Heart right ventricle (tissue), 16 donors: ENCODE results near the gene SNRNP70. TPM values are rescaled to one million over a fixed set of nuclear protein-coding genes. Genes with fewer than 3 reads are reported as not detected.
"Not testable (repeated sequence)": the region's sequence is repeated elsewhere in the genome, so short reads cannot be mapped to it uniquely, and the experiment has no call there.

Source experiments
- ATAC-seq, 8 donors: fragments of 200-7000 bp; cut with Tn5 transposase; one replicate each; pipeline ENCODE4 v1.9.1; 2020; ENCODE audit warnings: mild to moderate bottlenecking in 8 of 8, moderate library complexity in 8 of 8, moderate number of reproducible peaks in 1 of 8
- DNase-seq, 2 donors: peaks; one replicate each; pipeline ENCODE4 v3.0.0-alpha.2; 2020
- H3K27ac ChIP-seq, 10 donors: fragments of 200-600 bp; sonication (generic) in 2 of 10; one replicate each; pipeline versions ENCODE4 v1.5.0 to v1.8.0; 2020 to 2022; ENCODE audit warnings: mild to moderate bottlenecking in 3 of 10
- H3K27me3 ChIP-seq, 7 donors: fragments of 200-600 bp; one replicate each; pipeline ENCODE4 v1.8.0; 2021 to 2022; ENCODE audit warnings: mild to moderate bottlenecking in 2 of 7
- H3K36me3 ChIP-seq, 9 donors: fragments of 200-600 bp; sonication (generic) in 1 of 9; one replicate each; pipeline versions ENCODE4 v1.5.0 to v1.8.0; 2020 to 2022; ENCODE audit warnings: mild to moderate bottlenecking in 2 of 9
- H3K4me1 ChIP-seq, 9 donors: fragments of 200-600 bp; sonication (generic) in 1 of 9; one replicate each; pipeline versions ENCODE4 v1.5.0 to v1.8.0; 2020 to 2022; ENCODE audit warnings: mild to moderate bottlenecking in 4 of 9
- H3K4me3 ChIP-seq, 10 donors: fragments of 200-600 bp; sonication (generic) in 2 of 10; one replicate each; pipeline versions ENCODE4 v1.5.0 to v1.8.0; 2020 to 2022; ENCODE audit warnings: mild to moderate bottlenecking in 7 of 10, moderate library complexity in 2 of 10
- H3K9me3 ChIP-seq, 11 donors: fragments of 200-600 bp in 10 of 11; sonication (generic) in 2 of 11; one replicate each; pipeline versions ENCODE4 v1.5.0 to v1.8.0; 2013 to 2022; ENCODE audit warnings: mild to moderate bottlenecking in 2 of 11, control low read depth in 1 of 11, moderate library complexity in 1 of 11
- WGBS, 2 donors: extraction: QIAGEN DNeasy Blood & Tissue Kit; methylation state at CpG; one replicate each; pipeline ENCODE4 v1.1.7; 2013; ENCODE audit warnings: inconsistent platforms in 1 of 2; 5-methylcytosine and 5-hydroxymethylcytosine counted together
- intact Hi-C, 10 donors: fragments of 100-400 bp; cut with DNase I; formaldehyde crosslinking; loops; one replicate each; pipeline versions ENCODE4 v1.11.1 to v1.14.2; 2022
- polyA plus RNA-seq, 2 donors: library from polyadenylated mRNA; stranded (reverse); fragments of 200-250 nt; gene quantifications; one replicate each; pipeline ENCODE4 v1.2.3, GENCODE V29; 2013
- total RNA-seq, 10 donors: library from RNA; stranded (reverse); fragmentation: NEBNext Ultra II Directional in 3 of 10; extraction: Animal tissue kit (Norgen Biotek cat#: 25700) in 3 of 10; gene quantifications; one replicate each; pipeline versions ENCODE4 v1.2.1 to v1.2.4, GENCODE V29; 2021 to 2023
- TF ChIP-seq, protein P1 (sequence below), 9 donors: fragments of 200-600 bp; sonication (generic) in 2 of 9; IDR thresholded peaks; one replicate each; pipeline versions ENCODE4 v1.5.0 to v1.8.0; 2021 to 2022; ENCODE audit warnings: antibody characterized with exemption in 9 of 9, mild to moderate bottlenecking in 5 of 9, moderate library complexity in 1 of 9
- donor health status: Arrhythmogenic right ventricular cardiomyopathy.
- donor health status: ischemic (EF 13 %, LVEDD 7.1; RV severe dilation, severe dysfunction).
- donor health status: healthy with polysubstance abuse.
- donor health status: DM: no; HTN: yes; CAD: no.
- donor health status: DM: no; HTN: no; CAD: no.
- donor health status: ischemic (EF 25% LVEDD 6.9; RV normal size, moderate dysfunction).
- donor health status: ischemic (EF 25% LVEDD 5.7; RV mildly dilated, moderate dysfunction).
- donor health status: healthy.
- donor health status: DM: yes; HTN: yes; CAD: no.
- donor health status: Ischemic cardiomyopathy.
- donor health status: ischemic (EF 35%, LVEDD 5.7; RV mildly dilated, moderate dysfunction).
- donor health status: nonischemic (EF 11% LVEDD 7.7; RV severe dilation, severe dysfunction).
- donor health status: DM: yes; HTN: yes; CAD: no.
- donor health status: PGD.
- donor health status: ischemic (EF 29% LVEDD 5.4; RV normal size, mild dysfunction).
- donor health status: nonischemic (EF 23%, LVEDD 6.1; RV moderate dilation, normal function).

The SNRNP70 gene
- total and polyA plus RNA-seq, 12 donors: 75.2 to 330 (median 94.8) TPM

DNA sequence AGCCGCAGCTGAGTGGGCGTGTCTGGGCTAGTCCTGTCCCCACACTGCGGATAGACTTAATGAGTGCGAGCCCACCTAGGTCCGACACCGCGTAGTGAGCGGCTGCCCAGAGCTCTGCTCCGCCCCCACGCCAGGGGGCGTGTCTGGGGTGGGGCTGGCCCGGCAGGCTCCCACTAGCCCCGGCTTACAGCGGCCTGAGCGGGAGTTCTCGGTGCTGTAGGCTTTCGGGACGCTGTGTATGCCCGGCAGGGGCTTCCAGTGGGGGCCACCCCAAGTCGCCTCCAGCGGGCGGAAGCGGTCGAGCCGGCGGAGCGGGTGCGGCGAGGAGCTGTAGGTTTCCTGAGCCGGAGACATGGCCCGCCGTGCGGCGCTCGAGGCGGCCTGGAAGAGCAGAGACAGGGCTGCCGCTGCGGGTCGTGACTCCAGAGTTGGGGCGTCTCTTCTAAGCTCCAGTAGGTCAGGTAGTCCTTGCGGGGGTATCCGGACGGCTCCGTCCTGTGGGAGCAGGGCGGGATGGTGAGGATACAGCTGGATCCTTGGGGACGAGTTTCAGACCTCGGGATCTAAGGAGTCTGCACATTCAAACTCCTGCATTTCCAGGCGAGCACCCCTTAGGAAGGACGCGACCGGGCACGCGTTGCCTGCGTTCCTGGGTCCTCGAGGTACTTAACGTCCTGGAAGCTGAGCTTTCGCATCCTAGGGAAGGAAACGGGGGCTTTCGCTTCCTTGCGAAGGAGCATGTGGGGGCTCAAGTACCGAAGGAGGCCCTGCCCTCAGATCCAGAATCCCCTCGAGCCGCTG, 28.9 kb upstream of the SNRNP70 start:
- WGBS, 2 donors: 0 to 1% methylated on average over 62 to 63 of the region's 63 CpGs
- intact Hi-C loops: no loop called here
- TF ChIP-seq, protein P1, sequence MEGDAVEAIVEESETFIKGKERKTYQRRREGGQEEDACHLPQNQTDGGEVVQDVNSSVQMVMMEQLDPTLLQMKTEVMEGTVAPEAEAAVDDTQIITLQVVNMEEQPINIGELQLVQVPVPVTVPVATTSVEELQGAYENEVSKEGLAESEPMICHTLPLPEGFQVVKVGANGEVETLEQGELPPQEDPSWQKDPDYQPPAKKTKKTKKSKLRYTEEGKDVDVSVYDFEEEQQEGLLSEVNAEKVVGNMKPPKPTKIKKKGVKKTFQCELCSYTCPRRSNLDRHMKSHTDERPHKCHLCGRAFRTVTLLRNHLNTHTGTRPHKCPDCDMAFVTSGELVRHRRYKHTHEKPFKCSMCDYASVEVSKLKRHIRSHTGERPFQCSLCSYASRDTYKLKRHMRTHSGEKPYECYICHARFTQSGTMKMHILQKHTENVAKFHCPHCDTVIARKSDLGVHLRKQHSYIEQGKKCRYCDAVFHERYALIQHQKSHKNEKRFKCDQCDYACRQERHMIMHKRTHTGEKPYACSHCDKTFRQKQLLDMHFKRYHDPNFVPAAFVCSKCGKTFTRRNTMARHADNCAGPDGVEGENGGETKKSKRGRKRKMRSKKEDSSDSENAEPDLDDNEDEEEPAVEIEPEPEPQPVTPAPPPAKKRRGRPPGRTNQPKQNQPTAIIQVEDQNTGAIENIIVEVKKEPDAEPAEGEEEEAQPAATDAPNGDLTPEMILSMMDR (IDR thresholded peaks at IDR 0.05): peak in 8 of 9 donors; percentile 8 to 63 (median 46)
- Histone ChIP-seq H3K4me1 (peaks cover 0 to 25% (median 23%) of the 10 kb centered on the region in 9 donors), H3K27ac (no peak overlapping the region), H3K27me3 (peaks cover 0 to 52% (median 21%) of the 10 kb centered on the region in 7 donors), H3K9me3 (no peaks in the 10 kb centered on the region), H3K36me3 (no peaks in the 10 kb centered on the region), H3K4me3 (peak overlapping the region; percentile 14 to 73 (median 62))
- ATAC-seq (peak; percentile 78 to 90 (median 87)), DNase-seq (peak; percentile 43 to 66)

DNA sequence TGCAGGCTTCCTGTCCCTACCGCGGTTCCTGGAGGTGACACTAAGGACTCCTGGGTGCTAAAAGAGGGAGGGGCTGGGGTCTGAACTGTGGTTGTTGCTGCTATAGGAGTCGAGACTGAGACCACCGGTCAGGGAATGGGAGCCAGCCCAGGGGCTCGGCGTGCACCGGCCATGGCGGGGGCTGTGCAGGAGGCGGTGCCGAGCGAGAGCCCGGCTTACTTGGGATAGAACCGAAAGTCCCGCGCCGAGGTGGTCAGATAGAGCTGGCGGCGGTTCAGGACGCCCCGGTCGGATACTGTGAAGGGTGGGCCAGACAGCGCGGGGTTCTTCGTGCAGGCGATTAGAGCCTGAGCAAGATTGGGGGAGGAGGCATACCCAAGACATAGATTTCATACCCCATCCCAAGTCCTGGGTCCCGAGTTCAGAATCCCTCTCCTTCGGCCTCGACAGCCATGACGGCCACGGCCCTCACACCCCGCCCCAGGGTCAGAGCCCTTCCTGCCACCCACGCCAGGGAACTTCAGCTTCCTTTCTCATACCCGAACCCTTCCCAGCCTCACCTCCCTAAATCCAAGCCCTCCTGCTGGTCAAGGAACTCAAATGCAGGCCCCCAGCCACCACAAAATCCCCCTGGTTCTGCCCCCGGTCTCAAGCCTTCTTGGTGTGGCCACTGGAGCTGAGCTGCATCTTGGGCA, 28.2 kb upstream of the SNRNP70 start:
- H3K36me3 ChIP-seq, DNase-seq, H3K27ac ChIP-seq, intact Hi-C loops, H3K9me3 ChIP-seq: not testable (repeated sequence)
- H3K27me3 ChIP-seq: peaks cover 0 to 57% (median 23%) of the 10 kb centered on the region in 7 donors
- ATAC-seq: peak; percentile 13 to 48 (median 30)
- WGBS, 2 donors: 4 to 7% methylated on average over 23 to 34 of the region's 34 CpGs
- peaks cover 0 to 25% (median 23%) of the 10 kb centered on the region in 9 donors for H3K4me1 ChIP-seq
- peak overlapping the region; percentile 14 to 73 (median 62) for H3K4me3 ChIP-seq

DNA sequence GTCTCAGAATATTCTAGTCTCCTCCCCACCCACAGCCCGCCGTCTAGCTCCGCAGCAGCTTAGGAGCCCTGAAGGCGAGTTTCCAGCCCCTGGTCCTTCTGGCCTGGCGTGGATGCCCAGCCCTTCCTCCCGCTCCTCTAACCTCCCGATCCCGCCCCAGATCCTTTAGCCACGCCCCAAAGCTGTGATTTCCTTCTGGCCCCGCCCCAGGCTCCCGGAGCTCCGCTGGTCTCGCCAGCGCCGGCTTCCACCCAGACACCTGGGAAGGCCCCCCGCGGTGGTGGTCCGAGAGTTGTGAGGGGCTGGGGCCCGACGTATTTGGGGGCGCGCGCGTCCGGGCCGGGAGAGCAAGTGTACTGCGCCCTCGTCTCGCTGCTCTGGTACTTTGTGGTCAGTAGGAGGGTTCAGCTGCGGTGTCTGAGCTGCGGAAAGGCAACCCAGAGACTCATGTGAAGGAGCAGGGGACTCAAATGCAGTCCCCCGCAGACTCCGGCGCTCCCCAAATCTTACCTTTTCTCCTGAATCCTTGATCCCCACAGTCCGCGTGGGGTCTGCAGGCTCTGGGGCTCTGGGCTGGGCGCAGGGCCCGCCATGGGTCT, 27.5 kb upstream of the SNRNP70 start, which contains the start of gene CGB7:
TSS of gene CGB7 (minus strand) at position 114 of the 599 bp plus-strand sequence. CDS start 2,374 bp downstream, outside the sequence.
- H3K9me3 ChIP-seq: no peaks in the 10 kb centered on the region
- H3K36me3 ChIP-seq: no peaks in the 10 kb centered on the region
- peak within 1 kb of the TSS; percentile 18 to 73 (median 62) for H3K4me3 ChIP-seq
- 2 to 6% methylated on average over 36 to 38 of the region's 38 CpGs for WGBS, 2 donors
- peaks cover 0 to 25% (median 23%) of the 10 kb centered on the region in 9 donors for H3K4me1 ChIP-seq
- H3K27ac ChIP-seq: no peak within 1 kb of the TSS
- H3K27me3 ChIP-seq: peaks cover 0 to 64% (median 28%) of the 10 kb centered on the region in 7 donors
- peak; percentile 76 to 80 for DNase-seq
- TF ChIP-seq, protein P1 (IDR thresholded peaks at IDR 0.05): no peak
- intact Hi-C loops: no loop called here
- peak; percentile 50 to 88 (median 80) for ATAC-seq

DNA sequence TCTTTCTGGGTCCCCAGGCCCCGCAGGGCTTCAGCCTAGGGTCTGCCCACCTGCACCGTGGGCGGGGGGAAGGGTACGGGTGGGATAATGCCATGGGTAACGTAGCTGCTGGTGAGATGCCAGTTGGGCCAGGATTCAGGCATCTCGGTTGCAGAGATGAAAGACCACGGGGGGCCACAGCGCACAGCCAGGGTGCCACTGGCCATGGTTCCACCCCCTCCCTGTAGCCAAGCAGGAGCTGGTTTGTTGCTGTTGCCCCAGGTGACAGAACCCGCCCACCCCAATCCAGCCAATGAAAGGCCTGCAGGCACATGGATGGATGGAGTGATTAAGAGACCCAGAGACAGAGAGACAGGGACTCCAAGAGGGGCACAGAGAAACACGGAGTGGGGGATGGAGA, 26.7 kb upstream of the SNRNP70 start:
- TF ChIP-seq, protein P1 (IDR thresholded peaks at IDR 0.05): no peak
- intact Hi-C loops: no loop called here
- no peak for DNase-seq
- Histone ChIP-seq H3K27me3 (peaks cover 0 to 72% (median 34%) of the 10 kb centered on the region in 7 donors), H3K27ac (no peak overlapping the region), H3K4me1 (peaks cover 0 to 25% (median 23%) of the 10 kb centered on the region in 9 donors), H3K36me3 (no peaks in the 10 kb centered on the region), H3K9me3 (no peaks in the 10 kb centered on the region), H3K4me3 (no peak overlapping the region)
- ATAC-seq: no peak
- WGBS, 2 donors: 52 to 62% methylated on average over 10 of the region's 10 CpGs
